Hepatocyte (in vitro differentiated cells): Measurements from ENCODE around the gene CRK. TPM values are rescaled to one million over a fixed set of nuclear protein-coding genes. Genes with fewer than 3 reads are reported as not detected.
"Not testable (repeated sequence)": the region's sequence is repeated elsewhere in the genome, so short reads cannot be mapped to it uniquely, and the experiment has no call there.

Source experiments
- DNase-seq: peaks from one replicate; pipeline ENCODE4 v3.0.0-alpha.2; 2016; ENCODE audit warnings: low spot score
- H2AFZ ChIP-seq: fragments of 200-600 bp; sonication (generic); 2 replicates; pipeline ENCODE4 v1.6.0; 2016; ENCODE audit warnings: antibody characterized with exemption, mild to moderate bottlenecking
- H3K27ac ChIP-seq: fragments of 200-600 bp; sonication (generic); 2 replicates; pipeline ENCODE4 v1.5.1; 2016; ENCODE audit warnings: mild to moderate bottlenecking
- H3K27me3 ChIP-seq: fragments of 200-600 bp; sonication (generic); 2 replicates; pipeline ENCODE4 v1.6.1; 2016
- H3K36me3 ChIP-seq: fragments of 200-600 bp; sonication (generic); replicated peaks from 2 replicates; pipeline ENCODE4 v1.5.1; 2016; ENCODE audit warnings: low read depth; ENCODE audit not compliant: insufficient read depth
- H3K4me1 ChIP-seq: fragments of 200-600 bp; sonication (generic); 2 replicates; pipeline ENCODE4 v1.5.1; 2016; ENCODE audit warnings: mild to moderate bottlenecking, moderate library complexity; ENCODE audit not compliant: insufficient read depth
- H3K4me2 ChIP-seq: fragments of 200-600 bp; sonication (generic); 2 replicates; pipeline ENCODE4 v1.6.0; 2016
- H3K4me3 ChIP-seq: fragments of 200-600 bp; sonication (generic); 2 replicates; pipeline ENCODE4 v1.5.1; 2016; ENCODE audit warnings: mild to moderate bottlenecking
- H3K79me2 ChIP-seq: fragments of 200-600 bp; sonication (generic); 2 replicates; pipeline ENCODE4 v1.6.0; 2017; ENCODE audit warnings: mild to moderate bottlenecking
- H3K9me2 ChIP-seq: fragments of 200-600 bp; sonication (generic); replicated peaks from 2 replicates; pipeline ENCODE4 v1.6.0; 2017; ENCODE audit warnings: mild to moderate bottlenecking; ENCODE audit not compliant: insufficient read depth
- H3K9me3 ChIP-seq: fragments of 200-600 bp; sonication (generic); 2 replicates; pipeline ENCODE4 v1.5.1; 2016; ENCODE audit warnings: low read depth, mild to moderate bottlenecking
- H4K20me1 ChIP-seq: fragments of 200-600 bp; sonication (generic); 2 replicates; pipeline ENCODE4 v1.6.0; 2016; ENCODE audit warnings: mild to moderate bottlenecking; ENCODE audit not compliant: insufficient read depth, poor library complexity, severe bottlenecking
- EZH2 ChIP-seq: fragments of 200-600 bp; sonication (generic); IDR thresholded peaks from 2 replicates; pipeline ENCODE4 v1.6.1; 2016; ENCODE audit warnings: antibody characterized with exemption, mild to moderate bottlenecking, borderline replicate concordance
- EZH2phosphoT487 ChIP-seq: fragments of 200-600 bp; sonication (generic); IDR thresholded peaks from one replicate; pipeline ENCODE4 v1.6.1; 2018; ENCODE audit warnings: antibody characterized with exemption, mild to moderate bottlenecking, low read depth, moderate library complexity; ENCODE audit not compliant: unreplicated experiment, severe bottlenecking
- WGBS: methylation state at CpG from one replicate; pipeline ENCODE4 v1.1.6; 2016; ENCODE audit warnings: low lambda C conversion rate; ENCODE audit errors: missing lambda C conversion rate; 5-methylcytosine and 5-hydroxymethylcytosine counted together
- polyA plus RNA-seq: library from polyadenylated mRNA; unstranded; fragments of >200 nt; fragmentation: Nextera tagmentation; extraction: Ambion mirVana; gene quantifications from 2 replicates; pipeline ENCODE4 v1.2.1, GENCODE V29; 2016
- total RNA-seq: library from RNA; depleted of rRNA; stranded (reverse); fragments of >200 nt; gene quantifications from 2 replicates; pipeline ENCODE4 v1.2.3, GENCODE V29; 2014
- TF ChIP-seq, protein P1 (sequence below): fragments of 200-600 bp; sonication (generic); IDR thresholded peaks from 2 replicates; pipeline ENCODE4 v1.5.1; 2016; ENCODE audit warnings: antibody characterized with exemption, mild to moderate bottlenecking; ENCODE audit not compliant: poor library complexity

The CRK gene
- total and polyA plus RNA-seq, 2 experiments from 2014 or later, result 66.5 to 72.1 TPM

DNA sequence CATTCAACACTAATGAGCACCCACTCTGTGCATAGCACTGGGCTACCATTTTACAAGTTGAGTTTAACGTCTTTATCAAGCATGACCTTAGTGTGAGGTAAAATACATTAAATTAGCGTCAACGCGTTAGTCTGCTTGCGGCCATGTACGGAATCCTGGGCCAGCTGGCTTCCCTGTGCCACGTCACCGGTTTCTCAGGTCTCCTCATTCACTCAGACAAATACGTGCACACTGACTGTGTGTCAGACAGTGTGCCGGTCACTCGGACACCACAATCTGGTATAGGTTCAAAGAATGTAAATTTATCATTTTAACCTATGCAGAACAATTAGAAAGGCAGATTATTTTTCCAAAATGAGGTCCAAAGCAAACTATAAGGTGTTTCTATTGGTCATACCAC is 34.6 kb downstream of the CRK start:
- WGBS, result 94% methylated on average over 11 of the region's 11 CpGs
- Histone ChIP-seq H3K4me1 (no peaks in the 10 kb centered on the region), H3K27me3 (no peaks in the 10 kb centered on the region), H3K27ac (no peak overlapping the region), H3K9me3 (no peaks in the 10 kb centered on the region), H3K9me2 (no peaks in the 10 kb centered on the region), H3K36me3 (no peaks in the 10 kb centered on the region), H3K4me2 (no peak overlapping the region), H4K20me1 (peaks cover 4% of the 10 kb centered on the region), H2AFZ (no peak overlapping the region), H3K79me2 (peaks cover 29% of the 10 kb centered on the region), H3K4me3 (no peak overlapping the region)
- DNase-seq, result no peak
- TF ChIP-seq, protein P1, sequence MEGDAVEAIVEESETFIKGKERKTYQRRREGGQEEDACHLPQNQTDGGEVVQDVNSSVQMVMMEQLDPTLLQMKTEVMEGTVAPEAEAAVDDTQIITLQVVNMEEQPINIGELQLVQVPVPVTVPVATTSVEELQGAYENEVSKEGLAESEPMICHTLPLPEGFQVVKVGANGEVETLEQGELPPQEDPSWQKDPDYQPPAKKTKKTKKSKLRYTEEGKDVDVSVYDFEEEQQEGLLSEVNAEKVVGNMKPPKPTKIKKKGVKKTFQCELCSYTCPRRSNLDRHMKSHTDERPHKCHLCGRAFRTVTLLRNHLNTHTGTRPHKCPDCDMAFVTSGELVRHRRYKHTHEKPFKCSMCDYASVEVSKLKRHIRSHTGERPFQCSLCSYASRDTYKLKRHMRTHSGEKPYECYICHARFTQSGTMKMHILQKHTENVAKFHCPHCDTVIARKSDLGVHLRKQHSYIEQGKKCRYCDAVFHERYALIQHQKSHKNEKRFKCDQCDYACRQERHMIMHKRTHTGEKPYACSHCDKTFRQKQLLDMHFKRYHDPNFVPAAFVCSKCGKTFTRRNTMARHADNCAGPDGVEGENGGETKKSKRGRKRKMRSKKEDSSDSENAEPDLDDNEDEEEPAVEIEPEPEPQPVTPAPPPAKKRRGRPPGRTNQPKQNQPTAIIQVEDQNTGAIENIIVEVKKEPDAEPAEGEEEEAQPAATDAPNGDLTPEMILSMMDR, result no peak
- TF ChIP-seq EZH2phosphoT487, result no peak
- no peak for TF ChIP-seq EZH2

DNA sequence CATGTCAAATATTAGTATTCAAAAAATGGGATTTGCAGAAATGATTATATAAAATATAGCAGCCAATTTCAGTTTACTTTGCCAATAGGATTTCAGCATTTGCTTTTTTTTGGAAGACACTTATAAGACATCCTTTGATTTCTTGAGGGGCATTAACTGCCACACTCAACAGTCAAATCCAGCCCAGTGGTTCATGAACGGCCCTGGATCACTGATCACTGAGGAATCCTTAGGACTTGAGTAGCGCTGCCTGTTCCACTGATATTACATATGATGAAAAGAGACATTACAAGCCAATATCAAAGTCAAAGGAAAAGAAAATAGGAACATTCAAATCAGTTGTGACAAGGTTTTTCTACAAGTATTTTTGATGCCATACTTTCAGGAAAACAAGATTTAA is 35.1 kb downstream of the CRK start:
- no peaks in the 10 kb centered on the region for H3K36me3 ChIP-seq
- H3K4me3 ChIP-seq, result no peak overlapping the region
- DNase-seq, result no peak
- H3K79me2 ChIP-seq, result peaks cover 24% of the 10 kb centered on the region
- no peak for TF ChIP-seq EZH2
- no peaks in the 10 kb centered on the region for H3K9me3 ChIP-seq
- H3K4me1 ChIP-seq, result no peaks in the 10 kb centered on the region
- H2AFZ ChIP-seq, result no peak overlapping the region
- no peaks in the 10 kb centered on the region for H4K20me1 ChIP-seq
- H3K27me3 ChIP-seq, result no peaks in the 10 kb centered on the region
- H3K9me2 ChIP-seq, result no peaks in the 10 kb centered on the region
- H3K4me2 ChIP-seq, result no peak overlapping the region
- no peak overlapping the region for H3K27ac ChIP-seq
- 88% methylated on average over 2 of the region's 2 CpGs for WGBS

DNA sequence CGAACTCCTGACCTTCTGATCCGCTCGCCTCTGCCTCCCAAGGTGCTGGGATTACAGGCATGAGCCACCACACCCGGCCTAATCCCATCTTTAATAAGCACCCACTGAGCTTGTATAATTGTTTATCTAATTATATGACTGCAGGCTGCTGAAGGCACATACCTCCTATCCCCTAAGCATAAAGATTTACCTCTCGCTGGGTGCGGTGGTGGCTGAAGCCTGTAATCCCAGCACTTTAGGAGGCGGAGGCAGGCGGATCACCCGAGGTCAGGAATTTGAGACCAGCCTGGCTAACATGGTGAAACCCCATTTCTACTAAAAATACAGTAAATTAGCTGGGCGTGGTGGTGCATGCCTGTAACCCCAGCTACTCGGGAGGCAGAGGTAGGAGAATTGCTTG is 35.9 kb downstream of the CRK start:
- WGBS, result 97% methylated on average over 11 of the region's 11 CpGs
- Histone ChIP-seq H3K27ac (no peak overlapping the region), H2AFZ (no peak overlapping the region), H3K4me1 (no peaks in the 10 kb centered on the region), H3K27me3 (no peaks in the 10 kb centered on the region), H3K9me3 (no peaks in the 10 kb centered on the region), H3K4me3 (no peak overlapping the region), H3K79me2 (peaks cover 16% of the 10 kb centered on the region), H3K4me2 (no peak overlapping the region), H4K20me1 (no peaks in the 10 kb centered on the region), H3K36me3 (no peaks in the 10 kb centered on the region), H3K9me2 (no peaks in the 10 kb centered on the region)
- TF ChIP-seq EZH2 (no peak), EZH2phosphoT487 (no peak)
- TF ChIP-seq, protein P1, result no peak
- DNase-seq, result no peak

DNA sequence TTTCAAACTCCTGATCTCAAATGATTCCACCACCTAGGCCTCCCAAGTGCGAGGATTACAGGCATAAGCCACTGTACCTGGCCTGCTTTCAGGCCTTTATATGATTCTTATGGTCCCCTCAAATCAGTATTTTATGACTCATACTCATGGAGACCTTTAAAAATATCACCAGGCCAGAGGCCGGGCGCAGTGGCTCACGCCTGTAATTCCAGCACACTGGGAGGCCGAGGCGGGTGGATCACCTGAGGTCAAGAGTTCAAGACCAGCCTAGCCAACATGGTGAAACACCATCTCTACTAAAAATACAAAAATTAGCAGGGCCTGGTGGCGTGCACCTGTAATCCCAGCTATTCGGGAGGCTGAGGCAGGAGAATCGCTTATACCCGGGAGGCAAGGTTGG is 37.6 kb downstream of the CRK start:
- not testable (repeated sequence) for H3K27ac ChIP-seq, H3K4me2 ChIP-seq, H2AFZ ChIP-seq, H3K79me2 ChIP-seq, H3K9me3 ChIP-seq, H3K27me3 ChIP-seq, H4K20me1 ChIP-seq, H3K36me3 ChIP-seq, DNase-seq, H3K4me1 ChIP-seq, H3K4me3 ChIP-seq, H3K9me2 ChIP-seq
- WGBS, result 91% methylated on average over 10 of the region's 10 CpGs

DNA sequence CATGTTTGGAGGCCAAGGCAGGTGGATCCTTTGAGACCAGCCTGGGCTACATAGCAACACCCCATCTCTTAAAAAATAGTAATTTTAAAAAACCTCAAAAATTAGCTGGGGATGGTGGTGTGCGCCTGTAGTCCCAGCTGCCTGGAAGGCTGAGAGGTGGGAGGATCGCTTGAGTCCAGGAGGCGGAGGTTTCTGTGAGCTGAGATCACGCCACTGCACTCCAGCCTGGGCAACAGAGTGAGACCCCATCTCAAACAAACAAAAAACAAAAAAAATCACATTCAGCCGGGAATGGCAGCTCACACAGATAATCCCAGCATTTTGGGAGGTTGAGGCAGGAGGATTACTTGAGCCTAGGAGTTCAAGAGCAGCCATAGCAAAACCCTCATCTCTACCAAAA is 39.6 kb downstream of the CRK start:
- no peak overlapping the region for H3K4me3 ChIP-seq
- DNase-seq, result no peak
- no peaks in the 10 kb centered on the region for H3K9me2 ChIP-seq
- H3K4me2 ChIP-seq, result no peak overlapping the region
- 97% methylated on average over 5 of the region's 5 CpGs for WGBS
- H3K9me3 ChIP-seq, result no peaks in the 10 kb centered on the region
- no peak overlapping the region for H2AFZ ChIP-seq
- no peaks in the 10 kb centered on the region for H4K20me1 ChIP-seq
- H3K4me1 ChIP-seq, result no peaks in the 10 kb centered on the region
- H3K27me3 ChIP-seq, result no peaks in the 10 kb centered on the region
- no peak overlapping the region for H3K27ac ChIP-seq
- no peaks in the 10 kb centered on the region for H3K79me2 ChIP-seq
- H3K36me3 ChIP-seq, result no peaks in the 10 kb centered on the region
- TF ChIP-seq EZH2 (no peak), EZH2phosphoT487 (no peak)
- TF ChIP-seq, protein P1, result no peak
